Amniotic stem cell (primary cell): ENCODE measurements around the gene MAP2K7.
"Not testable (repeated sequence)": the region's sequence is repeated elsewhere in the genome, so short reads cannot be mapped to it uniquely, and the experiment has no call there.

Source experiments
- DNase-seq: peaks from one replicate; lab custom pipeline; 2025; lab: John Stamatoyannopoulos, UW

The MAP2K7 gene

GRCh38 chr19:7932276-7932929 is 28.7 kb downstream of the MAP2K7 start:
- no peak for DNase-seq

DNA sequence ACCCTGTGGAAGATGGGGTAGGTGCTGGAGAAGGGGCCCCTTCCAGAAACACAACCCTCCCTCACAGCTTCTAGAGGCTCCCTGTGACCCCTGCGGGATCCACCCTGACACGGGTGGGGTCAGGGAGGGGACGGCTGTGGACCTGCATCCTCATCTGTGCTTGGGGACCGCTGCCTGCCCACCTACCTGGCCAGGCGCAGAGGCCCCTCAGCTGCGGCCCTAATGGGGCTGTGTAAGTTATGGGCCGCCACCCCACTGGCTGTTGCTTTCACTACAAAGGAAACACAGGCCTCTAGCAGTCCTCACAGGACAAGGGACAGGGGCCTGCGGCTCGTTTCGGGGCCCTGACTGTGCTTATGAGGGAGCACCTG is 29.2 kb downstream of the MAP2K7 start:
- no peak for DNase-seq

GRCh38 chr19:7933411-7933810 is 29.7 kb downstream of the MAP2K7 start:
- no peak for DNase-seq

DNA sequence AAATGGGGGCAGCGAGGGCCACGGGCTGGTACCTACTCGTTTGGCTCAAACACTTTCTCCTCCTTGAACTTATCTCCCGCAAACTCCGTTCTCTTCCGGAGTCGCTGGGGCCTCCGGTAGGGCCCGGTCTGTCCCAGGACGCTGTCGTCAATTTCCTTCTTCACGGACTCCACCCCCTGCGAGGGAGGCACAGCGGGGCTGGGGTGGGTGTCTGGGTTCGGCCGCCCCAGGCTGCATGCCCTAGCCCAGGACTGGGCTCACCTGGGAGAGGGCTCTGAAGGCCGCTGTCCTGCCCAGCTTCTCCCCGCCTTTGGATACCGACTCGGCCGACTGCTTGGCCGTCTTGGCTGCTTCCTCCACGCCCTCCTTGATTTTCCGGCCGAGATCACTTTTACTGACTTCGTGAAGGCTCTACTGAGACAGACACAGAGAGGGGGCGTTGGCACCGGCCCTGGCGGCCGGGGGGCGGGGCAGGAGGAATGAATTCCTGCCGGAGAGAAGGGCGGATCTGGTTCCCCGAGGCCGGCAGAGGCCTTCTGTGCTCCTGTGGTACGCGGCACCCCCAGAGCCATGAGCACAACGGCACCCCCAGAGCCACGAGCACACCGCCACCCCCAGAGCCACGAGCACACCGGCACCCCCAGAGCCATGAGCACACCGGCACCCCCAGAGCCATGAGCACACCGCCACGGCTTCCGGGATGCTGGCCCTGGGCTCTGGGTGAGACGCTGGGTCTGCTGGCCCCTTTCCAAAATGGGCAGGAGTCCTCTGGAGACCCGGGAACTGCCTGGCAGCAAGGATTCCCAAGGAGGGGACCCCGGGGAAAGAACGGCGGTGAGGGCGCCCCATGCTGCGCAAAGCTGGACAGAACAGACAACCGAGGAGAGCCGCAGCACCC is 30.4 kb downstream of the MAP2K7 start:
- no peak for DNase-seq

DNA sequence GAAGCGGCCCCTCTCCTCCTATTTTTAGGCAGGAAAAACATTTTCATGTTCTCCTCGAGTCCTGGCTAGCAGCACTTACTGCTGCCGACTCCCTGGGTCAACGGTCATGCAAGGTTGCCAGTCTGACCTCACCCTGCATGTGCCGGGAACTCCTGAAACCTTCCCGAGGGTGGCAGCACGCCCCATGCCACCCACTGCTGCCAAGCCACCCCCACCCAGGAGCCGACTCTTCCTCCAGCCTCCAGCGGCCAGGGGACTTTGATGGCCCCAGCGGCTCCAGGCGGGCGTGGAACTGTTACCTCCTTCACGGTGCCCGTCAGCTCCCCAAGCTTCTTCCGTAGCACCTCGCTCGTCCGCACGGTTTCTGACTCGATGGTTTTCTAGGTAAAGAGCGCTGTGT is 31.1 kb downstream of the MAP2K7 start:
- DNase-seq, result no peak

GRCh38 chr19:7940841-7941240 is 37.2 kb downstream of the MAP2K7 start:
- no peak for DNase-seq

DNA sequence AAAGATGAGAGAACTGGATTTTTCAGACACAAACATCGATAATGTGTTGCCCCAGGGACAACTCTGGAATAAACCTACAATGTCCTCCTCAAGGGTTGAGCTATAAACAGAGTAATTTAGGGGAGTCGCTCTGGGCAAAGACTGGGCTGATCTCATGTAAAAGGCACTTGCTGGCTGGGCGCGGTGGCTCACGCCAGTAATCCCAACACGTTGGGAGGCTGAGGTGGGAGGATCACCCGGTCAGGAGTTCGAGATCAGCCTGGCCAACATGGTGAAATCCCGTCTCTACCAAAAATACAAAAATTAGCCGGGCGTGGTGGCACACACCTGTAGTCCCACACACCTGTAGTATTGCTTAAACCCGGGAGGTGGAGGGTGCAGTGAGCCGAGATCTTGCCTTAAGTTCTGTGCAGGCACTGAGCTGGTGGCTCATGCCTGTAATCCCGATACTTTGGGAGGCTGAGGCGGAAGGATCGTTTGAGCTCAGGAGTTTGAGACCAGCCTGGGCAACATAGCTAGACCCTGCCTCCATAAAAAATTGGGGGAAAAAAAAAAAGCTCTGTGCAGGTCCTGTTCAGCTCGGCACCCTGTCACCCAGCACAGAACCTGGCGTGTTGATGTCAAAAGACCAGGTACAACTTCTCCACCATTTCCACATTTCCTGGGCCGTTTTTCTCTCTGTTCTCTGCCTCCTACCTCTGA is 38.4 kb downstream of the MAP2K7 start:
- no peak for DNase-seq

DNA sequence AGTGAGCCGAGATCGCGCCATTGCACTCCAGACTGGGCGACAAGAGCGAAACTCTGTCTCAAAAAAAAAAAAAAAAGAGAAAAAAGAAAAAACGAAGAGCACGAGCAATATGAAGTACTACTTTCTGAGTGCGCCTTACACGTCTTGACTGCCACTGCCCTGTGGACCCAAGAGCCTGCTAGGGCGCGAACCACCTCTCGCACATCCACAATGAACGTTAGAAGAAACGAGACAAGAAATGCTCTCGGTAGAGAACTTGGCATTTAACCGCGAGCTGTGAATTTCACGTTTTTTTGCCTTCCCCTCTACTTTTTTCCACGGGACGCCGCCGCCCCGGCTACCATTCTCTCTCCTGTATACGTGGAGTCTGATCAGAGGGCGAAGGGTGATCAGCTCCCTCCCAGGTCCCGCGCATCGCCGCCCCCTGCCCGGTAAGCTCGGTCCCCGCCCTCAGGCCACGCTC is 39.3 kb downstream of the MAP2K7 start:
- no peak for DNase-seq

GRCh38 chr19:7943444-7944176 is 39.9 kb downstream of the MAP2K7 start, which contains the start of gene TIMM44:
TSS of gene TIMM44 (minus strand) at chr19:7943666. CDS start at chr19:7943651, 15 bp downstream.
- DNase-seq, result peak; percentile 100

- peak; percentile 89 for DNase-seq
Observed at GRCh38 chr19:7944177-7944761, 40.6 kb downstream of the MAP2K7 start.

DNA sequence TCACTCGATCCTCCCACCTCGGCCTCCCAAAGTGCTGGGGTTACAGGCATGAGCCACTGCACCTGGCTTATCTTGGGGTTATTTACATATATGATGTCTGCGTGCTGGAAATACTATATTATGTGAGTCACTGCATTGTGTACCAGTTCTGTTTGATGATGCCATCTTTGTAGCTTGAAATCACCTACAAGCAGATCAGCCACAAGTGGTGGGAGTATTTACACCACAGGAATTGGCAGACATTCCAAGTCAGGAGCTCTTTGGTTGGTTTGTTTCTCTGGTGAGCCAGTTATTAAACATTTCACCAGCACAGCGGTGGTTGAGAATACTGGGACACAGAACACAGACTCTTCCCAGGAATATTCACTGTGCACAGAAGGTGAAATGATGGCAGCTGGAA is 44.3 kb downstream of the MAP2K7 start:
- no peak for DNase-seq

DNA sequence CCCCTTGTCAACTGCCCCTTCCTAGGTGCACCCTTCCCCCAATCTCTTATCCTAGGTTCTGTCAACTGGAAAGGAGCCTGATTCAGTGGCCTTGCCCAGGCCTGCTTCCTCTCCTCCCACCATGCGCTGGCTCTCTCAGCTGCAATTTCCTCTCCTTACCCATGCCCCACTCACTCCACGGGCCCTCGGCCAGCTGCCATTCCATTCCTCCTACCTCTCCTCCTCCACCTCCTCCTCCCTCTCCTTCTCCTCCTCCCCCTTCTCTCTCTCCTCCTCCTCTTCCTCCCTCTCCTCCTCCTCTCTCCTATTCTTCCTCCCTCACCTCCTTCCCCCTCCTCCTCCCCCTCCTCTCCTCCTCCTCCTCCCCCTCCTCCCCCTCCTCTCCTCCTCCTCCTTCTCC is 49.4 kb downstream of the MAP2K7 start:
- DNase-seq, result no peak

DNA sequence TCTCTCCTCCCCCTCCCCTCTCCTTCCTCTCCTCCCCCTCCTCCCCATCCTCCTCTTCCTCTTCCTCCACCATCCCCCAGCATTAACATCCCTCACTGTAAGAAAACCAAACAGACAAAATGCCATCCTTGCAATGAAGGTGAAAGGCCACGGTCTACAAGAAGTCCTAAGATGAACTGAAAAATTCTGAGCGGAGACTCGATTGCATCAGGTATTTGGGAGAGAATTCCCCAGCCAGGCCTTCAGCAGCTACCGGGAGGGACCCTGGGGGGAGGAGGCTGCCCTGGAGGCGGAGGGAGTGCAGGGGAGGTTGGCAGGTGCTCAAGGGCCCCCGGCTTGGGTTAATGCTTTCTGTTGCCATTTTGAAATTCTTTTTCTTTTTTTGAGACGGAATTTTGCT is 49.9 kb downstream of the MAP2K7 start:
- DNase-seq, result no peak

- DNase-seq, result no peak
Observed at GRCh38 chr19:7955696-7956095, 52.0 kb downstream of the MAP2K7 start.

- DNase-seq, result no peak
Observed at GRCh38 chr19:7959211-7959610, 55.5 kb downstream of the MAP2K7 start.

DNA sequence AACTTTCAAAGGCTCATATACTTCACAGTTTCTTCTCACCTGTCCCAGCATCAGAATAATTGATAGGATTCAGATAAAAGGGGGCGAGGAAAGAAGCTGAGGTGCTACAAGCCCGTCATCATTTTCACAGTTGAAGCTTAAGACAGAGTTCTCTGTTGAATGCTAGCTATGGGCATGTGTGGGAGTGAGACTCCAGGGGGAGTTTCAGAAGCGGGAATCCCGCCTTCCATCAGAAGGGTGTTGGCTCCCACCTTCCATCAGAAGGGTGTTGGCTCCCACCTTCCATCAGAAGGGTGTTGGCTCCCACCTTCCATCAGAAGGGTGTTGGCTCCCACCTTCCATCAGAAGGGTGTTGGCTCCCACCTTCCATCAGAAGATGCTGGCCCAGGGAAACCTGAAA is 57.4 kb downstream of the MAP2K7 start:
- not testable (repeated sequence) for DNase-seq

DNA sequence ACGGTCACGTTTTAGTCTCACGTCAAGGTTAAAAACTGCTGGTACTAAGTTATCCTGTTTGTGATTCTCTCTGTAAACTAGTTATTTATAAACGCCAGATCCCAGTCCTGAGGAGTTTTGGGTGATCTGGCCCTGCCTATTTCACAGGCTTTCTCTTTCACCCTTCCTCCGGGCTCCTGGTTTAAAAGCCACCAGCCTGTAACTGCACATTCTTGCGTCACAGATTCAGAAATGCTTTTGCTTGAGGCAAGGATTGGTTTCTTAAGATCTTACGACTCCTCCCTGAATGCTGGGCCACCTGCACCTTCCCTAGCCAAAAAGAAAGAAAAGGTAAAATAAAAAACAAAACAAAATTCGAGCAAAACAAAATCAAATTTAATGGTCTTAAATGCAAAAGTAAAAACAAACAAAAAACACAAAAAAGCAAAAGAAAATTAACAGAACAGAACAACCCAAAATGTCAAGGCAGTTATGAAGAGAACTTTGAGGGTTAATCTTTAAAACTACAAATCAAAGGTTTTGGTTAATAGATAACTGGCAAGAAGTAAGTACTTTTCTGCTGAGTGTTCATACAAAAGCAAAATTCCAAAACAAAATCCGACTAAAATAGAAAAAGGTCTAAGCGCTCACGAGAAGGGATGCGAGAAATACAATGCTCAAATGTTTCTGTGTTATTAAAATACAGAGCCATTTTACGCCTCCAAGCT is 58.4 kb downstream of the MAP2K7 start:
- no peak for DNase-seq

GRCh38 chr19:7962644-7963268 is 59.1 kb downstream of the MAP2K7 start:
- DNase-seq, result no peak

GRCh38 chr19:7963566-7963965 is 59.9 kb downstream of the MAP2K7 start:
- DNase-seq, result no peak
